WI38 (cell line): ENCODE data around the gene IFT25.
"Not testable (repeated sequence)": the region's sequence is repeated elsewhere in the genome, so short reads cannot be mapped to it uniquely, and the experiment has no call there.

Source experiments
- H3K4me3 ChIP-seq: 2 replicates; pipeline ENCODE4 v1.5.1; 2011; ENCODE audit warnings: low read depth, mild to moderate bottlenecking, control low read depth, low read length
- CTCF ChIP-seq: IDR thresholded peaks from 2 replicates; pipeline ENCODE4 v1.5.1; 2012; ENCODE audit warnings: low read depth, mild to moderate bottlenecking, control low read depth, low read length

IFT25 gene

GRCh38 chr1:53888681-53889080, 56.8 kb downstream of the IFT25 start:
- TF ChIP-seq CTCF: no peak
- H3K4me3 ChIP-seq: peak overlapping the region; percentile 95

DNA sequence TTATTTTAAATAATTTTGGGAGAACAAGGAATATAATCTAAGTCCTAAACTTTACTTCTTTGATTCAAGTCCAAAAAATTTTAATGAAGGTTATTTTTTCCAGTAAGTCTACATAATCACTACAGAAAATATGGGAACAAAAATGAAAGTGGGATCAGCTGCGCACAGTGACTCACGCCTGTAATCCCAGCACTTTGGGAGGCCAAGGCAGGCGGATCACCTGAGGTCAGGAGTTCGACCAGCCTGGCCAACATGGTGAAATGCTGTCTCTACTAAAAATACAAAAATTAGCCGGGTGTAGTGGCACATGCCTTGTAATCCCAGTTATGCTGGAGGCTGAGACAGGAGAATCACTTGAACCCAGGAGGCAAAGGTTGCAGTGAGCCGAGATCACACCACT, 61.9 kb downstream of the IFT25 start:
- not testable (repeated sequence) for H3K4me3 ChIP-seq

DNA sequence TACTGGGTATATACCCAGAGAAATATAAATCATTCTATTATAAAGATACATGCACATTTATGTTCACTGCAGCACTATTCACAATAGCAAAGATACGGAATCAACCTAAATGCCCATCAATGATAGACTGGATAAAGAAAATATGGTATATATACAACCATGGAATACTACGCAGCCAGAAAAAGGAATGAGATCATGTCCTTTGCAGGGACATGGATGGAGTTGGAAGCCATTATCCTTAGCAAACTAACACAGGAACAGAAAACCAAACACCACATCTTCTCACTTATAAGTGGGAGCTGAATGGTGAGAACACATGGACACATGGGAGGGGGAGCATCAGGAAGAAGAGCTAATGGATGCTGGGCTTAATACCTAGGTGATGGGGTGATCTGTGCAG, 63.6 kb downstream of the IFT25 start:
- H3K4me3 ChIP-seq: not testable (repeated sequence)

DNA sequence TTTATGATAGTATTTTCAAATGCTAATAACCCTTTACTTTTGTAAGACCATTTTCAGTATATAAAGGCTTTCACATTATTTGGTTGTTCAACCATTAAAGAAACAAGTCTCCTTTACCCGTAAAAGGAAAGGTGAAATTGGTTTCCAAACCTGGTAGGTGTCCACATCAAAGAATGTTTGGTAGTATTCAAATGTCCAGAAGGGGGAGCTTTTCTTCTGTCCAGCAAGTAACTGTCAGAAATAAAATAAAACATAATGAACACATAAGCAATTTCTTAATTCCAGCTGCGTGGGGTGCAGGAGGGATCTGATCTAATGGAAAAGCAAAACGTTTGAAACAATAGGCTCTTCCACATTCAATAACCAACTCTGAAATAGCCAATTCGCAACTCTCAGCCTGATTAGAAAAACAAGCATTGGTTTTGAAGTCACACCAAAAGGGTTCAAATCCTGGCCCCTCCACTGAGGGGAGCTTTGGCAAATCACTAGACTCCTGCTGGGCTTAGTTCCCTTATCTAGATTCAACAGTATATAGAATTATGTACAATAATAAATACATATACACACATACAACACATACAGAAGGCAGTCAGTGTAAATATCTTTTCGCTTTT, 66.9 kb downstream of the IFT25 start:
- TF ChIP-seq CTCF: peak; percentile 31; the same call in 1 of the 2 replicates
- no peak overlapping the region for H3K4me3 ChIP-seq

GRCh38 chr1:53875150-53875549, 70.3 kb downstream of the IFT25 start:
- not testable (repeated sequence) for H3K4me3 ChIP-seq

DNA sequence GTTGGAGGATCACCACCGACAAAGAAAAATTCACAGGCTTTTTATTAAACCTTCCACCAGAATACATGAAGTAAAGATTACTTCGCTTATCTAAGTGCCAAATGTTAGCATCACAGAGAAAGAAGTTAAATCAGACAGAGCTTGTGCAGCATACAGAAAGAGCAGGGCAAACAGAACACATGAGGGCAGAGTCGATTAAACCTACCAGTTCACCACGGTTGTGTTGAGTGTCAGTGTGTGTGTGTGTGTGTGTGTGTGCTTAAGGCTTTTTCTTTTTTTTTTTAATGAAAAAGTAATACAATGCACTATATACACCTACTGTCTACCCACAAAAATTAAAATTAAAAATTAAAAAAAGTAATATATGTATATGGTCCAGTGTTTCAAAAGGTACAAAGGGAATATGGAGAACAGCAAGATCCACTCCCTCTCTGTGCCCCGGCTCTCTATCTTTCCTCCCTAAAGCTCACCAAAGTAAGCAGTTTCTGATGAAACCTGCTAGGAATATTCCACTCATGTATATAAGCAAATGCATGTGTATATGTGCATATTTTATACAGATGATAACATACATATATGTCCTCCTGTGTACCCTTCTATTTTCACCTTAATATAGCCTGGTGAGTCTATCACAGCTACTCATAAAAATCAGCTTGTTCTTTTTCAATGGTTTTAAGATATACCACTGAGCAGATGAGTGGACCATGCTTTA, 73.6 kb downstream of the IFT25 start:
- TF ChIP-seq CTCF: no peak
- H3K4me3 ChIP-seq: no peak overlapping the region
